GM12878 (cell line): Measurements from ENCODE around the gene PHC3. TPM values are rescaled to one million over a fixed set of nuclear protein-coding genes. Genes with fewer than 3 reads are reported as not detected.
"Not testable (repeated sequence)": the region's sequence is repeated elsewhere in the genome, so short reads cannot be mapped to it uniquely, and the experiment has no call there.

Experiments used
- ATAC-seq: fragments of 200-7000 bp; cut with Tn5 transposase; 3 replicates; pipeline ENCODE4 v1.9.1; 2020; ENCODE audit warnings: mild to moderate bottlenecking, moderate library complexity
- BruUV-seq: library from RNA; stranded (reverse); fragments of 400-500 nt; replicated peaks from 2 replicates; lab custom pipeline; 2021; lab: Mats Ljungman, UMichigan
- CTCF ChIA-PET: fragments of 300-600 bp; sonication (Branson Sonifier 250); formaldehyde crosslinking; extraction: SDS; loops from one replicate; lab custom pipeline; 2021; ENCODE audit warnings: inconsistent platforms; lab: Yijun Ruan, JAX
- POLR2A ChIA-PET: fragments of 350-600 bp; formaldehyde crosslinking; extraction: SDS; loops from one replicate; lab custom pipeline; 2021; ENCODE audit warnings: inconsistent platforms; lab: Charles Lee
- RAD21 ChIA-PET: fragments of 300-600 bp; sonication (Branson Sonifier 250); formaldehyde crosslinking; loops from one replicate; lab custom pipeline; 2023; ENCODE audit warnings: antibody characterized with exemption; ENCODE audit not compliant: unreplicated experiment; lab: Charles Lee
- SMC1A ChIA-PET: fragments of 300-600 bp; sonication (Branson Sonifier 250); formaldehyde crosslinking; loops from one replicate; lab custom pipeline; 2023; ENCODE audit not compliant: unreplicated experiment, uncharacterized antibody; lab: Charles Lee
- DNase-seq: peaks from one replicate; pipeline ENCODE4 v3.0.0-alpha.2; 2011; ENCODE audit warnings: low read depth, low spot score
- FAIRE-seq: peaks from 3 replicates; lab custom pipeline; 2011; peaks lifted over from hg19 to GRCh38; lab: Jason Lieb, UNC
- H2AFZ ChIP-seq: 2 replicates; pipeline ENCODE4 v1.6.0; 2011; ENCODE audit warnings: low read depth, low read length, control low read depth; ENCODE audit not compliant: control insufficient read depth
- H3K27ac ChIP-seq: 2 replicates; pipeline ENCODE4 v1.5.1; 2011; ENCODE audit warnings: control low read depth; ENCODE audit not compliant: control insufficient read depth, insufficient read depth
- H3K27me3 ChIP-seq, 2 experiments: replicated peaks in 1 of 2; 2 replicates each; pipeline versions ENCODE4 v1.6.0 to v1.6.1; 2011; ENCODE audit warnings: low read length in 1 of 2; ENCODE audit not compliant: control insufficient read depth in 2 of 2, insufficient read depth in 2 of 2
- H3K36me3 ChIP-seq, 2 experiments: 2 replicates each; pipeline ENCODE4 v1.5.1; 2011; ENCODE audit warnings: low read length in 1 of 2; ENCODE audit not compliant: control insufficient read depth in 2 of 2, insufficient read depth in 2 of 2
- H3K4me1 ChIP-seq: 2 replicates; pipeline ENCODE4 v1.6.1; 2011; ENCODE audit warnings: mild to moderate bottlenecking, low read length, moderate library complexity, mixed read lengths; ENCODE audit not compliant: control insufficient read depth, insufficient read depth
- H3K4me2 ChIP-seq: 2 replicates; pipeline ENCODE4 v1.6.0; 2011; ENCODE audit warnings: control low read depth; ENCODE audit not compliant: control insufficient read depth, insufficient read depth
- H3K4me3 ChIP-seq: fragments of 200-600 bp; sonication (generic); 2 replicates; pipeline ENCODE4 v1.5.1; 2016
- H3K79me2 ChIP-seq: 2 replicates; pipeline ENCODE4 v1.6.0; 2011; ENCODE audit warnings: low read length; ENCODE audit not compliant: control insufficient read depth, insufficient read depth
- H3K9ac ChIP-seq: 2 replicates; pipeline ENCODE4 v1.8.0; 2011; ENCODE audit warnings: low read length, control low read depth, mixed read lengths; ENCODE audit not compliant: control insufficient read depth, insufficient read depth
- H3K9me3 ChIP-seq: replicated peaks from 3 replicates; pipeline ENCODE4 v1.5.1; 2011; ENCODE audit warnings: mild to moderate bottlenecking, low read length; ENCODE audit not compliant: control insufficient read depth, insufficient read depth
- H4K20me1 ChIP-seq: 2 replicates; pipeline ENCODE4 v1.6.0; 2011; ENCODE audit not compliant: control insufficient read depth, insufficient read depth
- CREB1 ChIP-seq: IDR thresholded peaks from 2 replicates; pipeline ENCODE4 v1.6.1; 2012; ENCODE audit warnings: low read depth, mild to moderate bottlenecking, inconsistent platforms
- DPF2 ChIP-seq: fragments of 450-650 bp; IDR thresholded peaks from 2 replicates; pipeline ENCODE4 v1.6.1; 2017; ENCODE audit warnings: mild to moderate bottlenecking
- EGR1 ChIP-seq, 2 experiments: IDR thresholded peaks; 1 replicate in 1 of 2; 2 replicates in 1 of 2; pipeline ENCODE4 v1.6.1; 2011 to 2012; ENCODE audit warnings: low read depth in 2 of 2, low read length in 2 of 2, borderline replicate concordance in 1 of 2, mild to moderate bottlenecking in 1 of 2, moderate library complexity in 1 of 2
- HDAC6 ChIP-seq: fragments of 200-600 bp; sonication (generic); IDR thresholded peaks from one replicate; pipeline ENCODE4 v1.8.0; 2017; ENCODE audit warnings: antibody characterized with exemption; ENCODE audit not compliant: unreplicated experiment
- IKZF2 ChIP-seq, 2 experiments: fragments of 450-650 bp; IDR thresholded peaks; 2 replicates each; pipeline ENCODE4 v1.6.1; 2017; ENCODE audit warnings: mild to moderate bottlenecking in 2 of 2, moderate library complexity in 2 of 2
- NFIC ChIP-seq: IDR thresholded peaks from 2 replicates; pipeline ENCODE4 v1.6.1; 2012; ENCODE audit warnings: low read depth, mild to moderate bottlenecking, inconsistent platforms, low read length, moderate library complexity
- NFXL1 ChIP-seq: fragments of 450-650 bp; IDR thresholded peaks from 2 replicates; pipeline ENCODE4 v1.6.1; 2017; ENCODE audit warnings: antibody characterized with exemption, mild to moderate bottlenecking, borderline replicate concordance
- NFYA ChIP-seq: IDR thresholded peaks from 2 replicates; pipeline ENCODE4 v1.6.1; 2011; ENCODE audit warnings: low read depth, mild to moderate bottlenecking, low read length, improper control_type of control experiment, borderline replicate concordance
- SIN3A ChIP-seq: IDR thresholded peaks from 2 replicates; pipeline ENCODE4 v1.6.1; 2012; ENCODE audit warnings: low read depth, low read length, improper control_type of control experiment
- STAT3 ChIP-seq: IDR thresholded peaks from 2 replicates; pipeline ENCODE4 v1.6.1; 2011; ENCODE audit warnings: low read depth, low read length, improper control_type of control experiment
- WGBS: methylation state at CpG from one replicate; pipeline ENCODE4 v1.1.6; 2016; ENCODE audit warnings: low lambda C conversion rate; ENCODE audit not compliant: insufficient replicate concordance, insufficient coverage; ENCODE audit errors: missing lambda C conversion rate; 5-methylcytosine and 5-hydroxymethylcytosine counted together
- in situ Hi-C: fragments of 300-500 bp; cut with MboI; formaldehyde crosslinking; loops from 9 replicates; pipeline ENCODE4 v1.14.3; 2018; ENCODE audit warnings: mixed read lengths
- intact Hi-C: fragments of 100-400 bp; cut with micrococcal nuclease; formaldehyde crosslinking; loops from one replicate; pipeline ENCODE4 v1.14.2; 2022; ENCODE audit not compliant: unreplicated experiment
- polyA plus RNA-seq, 11 experiments: library from polyadenylated mRNA; depleted of rRNA in 4 of 11; unstranded in 6 of 11; stranded (reverse) in 5 of 11; fragments of >200 nt; fragmentation: Nextera tagmentation in 4 of 11; fragmentation: Illumina TruSeq in 1 of 11; extraction: Ambion mirVana in 4 of 11; extraction: Trizol in 1 of 11; gene quantifications; 1 replicate in 1 of 11; 2 replicates in 10 of 11; pipeline versions ENCODE4 v1.2.1 to v1.2.3, GENCODE V29; 2011 to 2016; ENCODE audit warnings: inconsistent platforms in 2 of 11, missing spikeins in 2 of 11, low read depth in 1 of 11
- total RNA-seq, 4 experiments: library from RNA; depleted of rRNA in 3 of 4; stranded (reverse); fragments of >200 nt in 3 of 4; fragmentation: Illumina TruSeq in 1 of 4; extraction: Trizol in 1 of 4; gene quantifications; 2 replicates each; pipeline versions ENCODE4 v1.2.1 to v1.2.3, GENCODE V29; 2013 to 2021

The PHC3 gene
- total and polyA plus RNA-seq, 10 of the 15 experiments (the other 5 are each of a cell fraction or from before 2014, with no cell fraction given): 3.3 to 62.3 (median 22.1) TPM

- no peak for TF ChIP-seq NFIC
- no peak for TF ChIP-seq CREB1
- TF ChIP-seq HDAC6: no peak
- TF ChIP-seq EGR1 (IDR thresholded peaks at IDR 0.05; ENCODE audit: borderline replicate concordance in 1 of 2, low read depth in 2 of 2, low read length in 2 of 2): no peak
- no peak for TF ChIP-seq NFXL1
- TF ChIP-seq NFYA: no peak
- no peak for TF ChIP-seq IKZF2 (IDR thresholded peaks at IDR 0.05)
- no peak for TF ChIP-seq SIN3A
- no peak for TF ChIP-seq DPF2
- TF ChIP-seq STAT3: no peak
- TF ChIP-seq, all 136 proteins: peak for 0
Measured at GRCh38 chr3:170207717-170208116, 26.2 kb upstream of the PHC3 start (continued).

GRCh38 chr3:170206164-170206762, 24.7 kb upstream of the PHC3 start:
- POLR2A ChIA-PET, H2AFZ ChIP-seq, DNase-seq, H3K27ac ChIP-seq, H3K79me2 ChIP-seq, H3K4me1 ChIP-seq, H3K9ac ChIP-seq, BruUV-seq, intact Hi-C loops, H3K9me3 ChIP-seq, H3K27me3 ChIP-seq, RAD21 ChIA-PET, H3K4me3 ChIP-seq, H3K4me2 ChIP-seq, H3K36me3 ChIP-seq, in situ Hi-C loops, H4K20me1 ChIP-seq, FAIRE-seq, CTCF ChIA-PET: not testable (repeated sequence)
- SMC1A ChIA-PET: interaction anchor here (0.6 to 1.0 kb wide), 2 partner anchors 19 to 755 kb away, joined by 4 read pairs; no protein-coding TSS in a partner anchor
- peak; percentile 11; the same call in 1 of the 3 replicates for ATAC-seq
- 77% methylated on average over 11 of the region's 11 CpGs for WGBS
